ENCODE data around the gene PRELID2.

DNA sequence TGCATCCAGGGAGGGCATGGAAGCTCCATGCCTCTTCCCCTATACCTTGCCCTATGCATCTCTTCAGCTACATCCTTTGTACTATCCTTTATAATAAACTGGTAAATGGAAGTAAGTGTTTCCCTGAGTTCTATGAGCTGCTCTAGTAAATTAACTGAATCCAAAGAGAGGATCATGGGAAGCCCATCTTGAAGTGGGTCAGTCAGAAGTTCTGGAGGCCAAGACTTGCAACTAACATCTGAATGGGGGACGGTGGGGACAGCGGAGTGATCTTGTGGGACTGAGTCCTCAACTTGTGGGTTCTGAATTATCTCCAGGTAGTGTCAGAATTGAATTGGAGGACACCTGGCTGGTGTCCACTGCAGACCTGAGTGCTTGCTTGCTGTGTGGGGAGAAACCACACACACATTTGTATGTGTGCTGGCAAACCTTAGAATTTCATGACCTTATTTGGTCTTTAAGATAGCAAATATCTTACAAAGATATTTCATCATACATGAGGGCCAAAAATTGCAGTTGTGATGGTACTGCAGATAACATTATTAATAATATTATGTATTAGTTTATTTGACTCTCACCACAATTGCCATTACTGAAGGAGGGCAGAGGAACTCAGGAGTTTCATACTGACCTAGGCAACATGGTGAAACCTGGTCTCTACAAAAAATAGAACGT, 5.5 kb upstream of the PRELID2 start:
- TF ChIP-seq, protein P1, sequence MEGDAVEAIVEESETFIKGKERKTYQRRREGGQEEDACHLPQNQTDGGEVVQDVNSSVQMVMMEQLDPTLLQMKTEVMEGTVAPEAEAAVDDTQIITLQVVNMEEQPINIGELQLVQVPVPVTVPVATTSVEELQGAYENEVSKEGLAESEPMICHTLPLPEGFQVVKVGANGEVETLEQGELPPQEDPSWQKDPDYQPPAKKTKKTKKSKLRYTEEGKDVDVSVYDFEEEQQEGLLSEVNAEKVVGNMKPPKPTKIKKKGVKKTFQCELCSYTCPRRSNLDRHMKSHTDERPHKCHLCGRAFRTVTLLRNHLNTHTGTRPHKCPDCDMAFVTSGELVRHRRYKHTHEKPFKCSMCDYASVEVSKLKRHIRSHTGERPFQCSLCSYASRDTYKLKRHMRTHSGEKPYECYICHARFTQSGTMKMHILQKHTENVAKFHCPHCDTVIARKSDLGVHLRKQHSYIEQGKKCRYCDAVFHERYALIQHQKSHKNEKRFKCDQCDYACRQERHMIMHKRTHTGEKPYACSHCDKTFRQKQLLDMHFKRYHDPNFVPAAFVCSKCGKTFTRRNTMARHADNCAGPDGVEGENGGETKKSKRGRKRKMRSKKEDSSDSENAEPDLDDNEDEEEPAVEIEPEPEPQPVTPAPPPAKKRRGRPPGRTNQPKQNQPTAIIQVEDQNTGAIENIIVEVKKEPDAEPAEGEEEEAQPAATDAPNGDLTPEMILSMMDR (IDR thresholded peaks at IDR 0.05; ENCODE audit: insufficient read depth, low read depth, low read length): no peak
- TF ChIP-seq EZH2 (IDR thresholded peaks at IDR 0.05; ENCODE audit: insufficient read depth, low read length): no peak

Data from astrocyte (in vitro differentiated cells and primary cell).